ENCODE data around the gene GARIN3. TPM values are rescaled to one million over a fixed set of nuclear protein-coding genes. Genes with fewer than 3 reads are reported as not detected.
A peak's percentile ranks its signal among the peaks of the same experiment; 100 is the strongest.
"Not testable (repeated sequence)": the region's sequence is repeated elsewhere in the genome, so short reads cannot be mapped to it uniquely, and the experiment has no call there.

The GARIN3 gene
- total RNA-seq, 2 experiments from 2014 or later = not detected

DNA sequence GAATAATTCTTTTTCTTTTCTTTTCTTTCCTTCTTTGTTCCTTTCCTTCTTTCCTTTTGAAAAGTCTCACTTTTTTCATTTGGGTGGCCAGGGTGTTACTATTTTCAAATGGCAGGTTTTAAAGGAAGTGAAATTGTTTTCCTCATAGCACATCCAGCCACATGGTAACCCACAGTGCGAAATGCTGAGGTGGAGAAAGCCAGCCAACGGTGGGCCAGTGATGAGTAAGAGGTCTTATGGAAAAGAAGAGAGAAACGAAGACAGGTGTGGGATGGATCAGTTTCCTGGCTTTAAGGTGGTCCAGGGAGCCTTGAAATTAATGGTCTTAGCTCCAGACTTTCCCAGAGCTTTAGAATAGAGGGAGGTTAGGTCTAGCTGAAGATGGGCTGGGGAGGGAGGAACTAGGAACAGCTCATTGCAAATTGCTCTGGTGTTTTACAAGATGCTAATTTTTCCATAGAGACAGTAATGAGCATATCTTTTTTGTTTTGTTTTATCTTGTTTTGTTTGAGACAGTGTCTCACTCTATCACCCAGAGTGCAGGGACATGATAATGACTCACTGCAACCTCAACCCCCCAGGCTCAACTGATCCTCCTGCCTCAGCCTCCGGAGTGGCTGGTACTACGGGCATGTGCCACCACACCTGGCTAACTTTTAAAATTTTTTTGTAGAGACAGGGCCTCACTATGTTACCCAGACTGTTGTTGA is 32.4 kb upstream of the GARIN3 start:
- Mint-ChIP-seq H3K4me1 (peaks cover 94% of the 10 kb centered on the region), H3K36me3 (ENCODE audit: low read depth) (peaks cover 92% of the 10 kb centered on the region), H3K4me3 (peak overlapping the region; percentile 43), H3K9me3 (peaks cover 2% of the 10 kb centered on the region), H3K27me3 (no peaks in the 10 kb centered on the region), H3K27ac (peak overlapping the region; percentile 84)
- no peak for DNase-seq
- CTCF ChIA-PET = interaction anchor here (0.6 to 2.7 kb wide), 6 partner anchors 8 to 31 kb away, joined by 3 to 8 read pairs (median 6); no protein-coding TSS in a partner anchor
- POLR2A ChIA-PET = no interaction called here

DNA sequence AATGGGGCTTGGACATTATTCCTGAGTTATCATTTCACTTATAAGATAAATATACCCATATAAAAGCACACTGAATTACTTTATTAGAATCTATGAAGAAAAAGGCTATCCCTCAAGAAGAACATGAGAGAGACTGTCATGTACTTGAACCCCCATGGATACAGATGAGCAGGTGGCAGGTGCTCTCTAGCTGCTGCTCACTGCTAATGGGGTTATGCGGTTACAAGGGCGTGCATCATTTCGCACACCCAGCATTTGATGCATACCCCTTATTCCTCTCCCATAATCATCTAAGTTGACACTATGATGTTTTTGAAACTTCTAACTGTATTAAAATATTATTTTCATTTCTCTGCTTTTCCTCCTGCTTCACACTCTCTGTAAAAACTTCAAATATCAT is 31.0 kb upstream of the GARIN3 start:
- peaks cover 94% of the 10 kb centered on the region for H3K4me1 Mint-ChIP-seq
- peaks cover 7% of the 10 kb centered on the region for H3K9me3 Mint-ChIP-seq
- DNase-seq = peak; percentile 39
- CTCF ChIA-PET = interaction anchor here (0.7 to 2.7 kb wide), 5 partner anchors 10 to 79 kb away, joined by 3 to 8 read pairs (median 3); partner anchors contain the start of gene ITK
- peaks cover 93% of the 10 kb centered on the region for H3K36me3 Mint-ChIP-seq (ENCODE audit: low read depth)
- peak overlapping the region; percentile 83 for H3K27ac Mint-ChIP-seq
- POLR2A ChIA-PET = no interaction called here
- peak overlapping the region; percentile 31 for H3K4me3 Mint-ChIP-seq
- H3K27me3 Mint-ChIP-seq = no peaks in the 10 kb centered on the region

DNA sequence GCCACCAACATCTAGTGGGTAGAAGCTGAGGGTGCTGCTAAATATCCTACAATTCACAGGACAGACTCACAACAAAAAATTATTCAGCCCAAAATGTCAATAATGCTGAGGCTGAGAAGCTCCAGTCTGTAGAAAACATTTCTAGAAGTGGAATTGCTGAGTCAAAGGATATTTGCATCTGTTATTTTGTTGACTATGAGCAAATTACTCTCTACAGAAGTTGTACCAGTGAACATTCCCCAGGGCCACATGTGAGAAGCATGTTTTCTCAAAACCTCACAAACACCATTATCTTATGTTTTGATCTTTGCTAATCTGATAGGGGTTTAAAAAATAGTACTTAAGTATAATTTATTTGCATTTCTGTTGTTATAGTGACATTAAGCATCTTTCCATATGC is 30.0 kb upstream of the GARIN3 start:
- Mint-ChIP-seq H3K4me3 (peak overlapping the region; percentile 26), H3K27me3 (no peaks in the 10 kb centered on the region)
- no peak for DNase-seq

DNA sequence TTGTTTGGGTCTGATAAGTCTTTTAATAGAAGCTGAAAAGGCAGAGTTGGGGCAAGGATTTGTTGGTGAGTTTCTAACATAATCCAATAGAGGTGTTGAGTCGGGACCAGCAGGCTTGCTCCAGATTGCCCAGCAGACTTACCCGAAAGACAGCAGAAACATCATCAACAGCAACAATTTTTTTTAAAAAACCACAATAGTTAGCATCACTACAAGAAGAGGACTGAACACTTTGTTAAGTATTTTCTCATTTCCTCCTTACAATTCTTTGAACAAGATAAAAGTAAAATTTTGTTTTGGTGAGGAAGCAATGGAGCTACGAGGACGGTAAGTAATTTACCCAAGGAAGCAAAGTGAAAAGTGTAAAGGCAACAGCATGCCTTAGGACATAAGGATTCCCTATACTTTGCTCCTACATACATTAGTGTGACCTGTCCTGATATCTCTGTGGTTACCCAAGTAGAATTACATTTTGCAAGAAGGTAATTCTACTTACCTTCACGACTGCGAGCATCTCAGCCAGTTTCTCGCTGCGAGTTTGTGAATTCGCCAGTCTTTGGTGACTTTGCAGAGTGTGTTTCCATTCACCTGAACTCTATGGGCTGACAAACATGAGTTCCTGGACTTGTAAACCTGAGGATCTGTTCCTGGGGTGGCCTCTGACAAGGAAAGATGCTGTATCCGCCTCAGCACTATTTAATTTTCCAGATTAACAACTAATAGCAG is 27.8 kb upstream of the GARIN3 start:
- Mint-ChIP-seq H3K27me3 (no peaks in the 10 kb centered on the region), H3K27ac (peak overlapping the region; percentile 91), H3K9me3 (peaks cover 7% of the 10 kb centered on the region), H3K4me1 (peaks cover 91% of the 10 kb centered on the region), H3K36me3 (ENCODE audit: low read depth) (peaks cover 88% of the 10 kb centered on the region), H3K4me3 (peak overlapping the region; percentile 65)
- CTCF ChIA-PET = interaction anchor here (0.6 to 1.5 kb wide), 6 partner anchors 9 to 80 kb away, joined by 3 to 6 read pairs (median 4); partner anchors contain the start of gene ITK
- DNase-seq = peak; percentile 52
- POLR2A ChIA-PET = interaction anchor here (0.6 kb wide), 2 partner anchors 32 to 70 kb away, joined by 3 to 6 read pairs; no protein-coding TSS in a partner anchor

More for the DNA sequence above, 30.0 kb upstream of the GARIN3 start:
- H3K36me3 Mint-ChIP-seq (ENCODE audit: low read depth) = peaks cover 91% of the 10 kb centered on the region
- POLR2A ChIA-PET = no interaction called here
- peaks cover 94% of the 10 kb centered on the region for H3K4me1 Mint-ChIP-seq
- CTCF ChIA-PET = interaction anchor here (1.0 to 2.7 kb wide), 4 partner anchors 8 to 80 kb away, joined by 3 to 8 read pairs (median 3); partner anchors contain the start of gene ITK
- H3K9me3 Mint-ChIP-seq = peaks cover 7% of the 10 kb centered on the region
- peak overlapping the region; percentile 78 for H3K27ac Mint-ChIP-seq

DNA sequence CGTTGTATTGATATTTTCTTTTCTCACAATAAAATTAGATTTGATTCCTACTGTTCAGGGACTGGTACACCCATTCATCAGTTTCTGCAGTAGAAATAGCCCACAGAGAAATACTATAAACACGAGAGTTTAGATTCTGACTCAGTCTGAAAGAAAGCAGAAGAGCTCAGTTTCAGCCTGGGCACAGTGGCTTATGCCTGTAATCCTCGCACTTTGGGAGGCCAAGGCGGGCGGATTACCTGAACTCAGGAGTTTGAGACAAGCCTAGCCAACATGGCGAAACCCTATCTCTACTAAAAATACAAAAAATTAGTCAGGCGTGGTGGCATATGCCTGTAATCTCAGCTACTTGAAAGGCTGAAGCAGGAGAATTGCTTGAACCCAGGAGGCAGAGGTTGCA is 23.2 kb upstream of the GARIN3 start:
- Mint-ChIP-seq H3K9me3 (peaks cover 5% of the 10 kb centered on the region), H3K4me3 (peak overlapping the region; percentile 97), H3K36me3 (ENCODE audit: low read depth) (peaks cover 89% of the 10 kb centered on the region), H3K27ac (peak overlapping the region; percentile 74), H3K27me3 (no peaks in the 10 kb centered on the region), H3K4me1 (peaks cover 85% of the 10 kb centered on the region)
- ChIA-PET CTCF (interaction anchor here (0.6 to 3.0 kb wide), 13 partner anchors 10 to 530 kb away, joined by 3 to 16 read pairs (median 3); no protein-coding TSS in a partner anchor), POLR2A (interaction anchor here (1.5 kb wide), 1 partner anchor 9 kb away, joined by 7 read pairs; the partner anchor contains the start of gene ITK)
- no peak for DNase-seq

DNA sequence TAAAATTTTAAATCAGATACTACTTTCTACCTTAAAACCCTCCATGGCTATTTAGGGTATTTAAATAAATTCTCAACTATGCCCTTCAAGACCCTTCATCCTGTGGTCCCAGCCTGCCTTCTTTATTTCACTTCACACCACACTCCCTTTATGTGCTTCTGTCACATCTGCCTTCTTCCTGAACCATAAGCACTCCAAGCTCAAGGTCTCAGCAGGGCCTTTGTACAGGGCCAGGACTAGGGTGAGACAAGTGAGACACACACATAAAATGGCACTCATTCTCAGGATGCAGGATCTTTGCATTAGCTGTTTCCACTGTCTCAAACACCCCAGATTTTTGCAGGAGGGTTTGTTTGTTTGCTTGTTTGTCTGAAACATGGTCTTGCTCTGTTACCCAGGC is 22.2 kb upstream of the GARIN3 start:
- Mint-ChIP-seq H3K27me3 (no peaks in the 10 kb centered on the region), H3K27ac (peak overlapping the region; percentile 74), H3K36me3 (ENCODE audit: low read depth) (peaks cover 90% of the 10 kb centered on the region), H3K4me3 (peak overlapping the region; percentile 97), H3K4me1 (peaks cover 75% of the 10 kb centered on the region), H3K9me3 (peaks cover 5% of the 10 kb centered on the region)
- POLR2A ChIA-PET = interaction anchor here (0.6 to 1.9 kb wide), 2 partner anchors 45 to 46 kb away, joined by 3 to 4 read pairs; partner anchors contain the start of gene MED7
- DNase-seq = no peak
- CTCF ChIA-PET = interaction anchor here (0.6 to 1.9 kb wide), 6 partner anchors 9 to 340 kb away, joined by 3 to 8 read pairs (median 4); no protein-coding TSS in a partner anchor

DNA sequence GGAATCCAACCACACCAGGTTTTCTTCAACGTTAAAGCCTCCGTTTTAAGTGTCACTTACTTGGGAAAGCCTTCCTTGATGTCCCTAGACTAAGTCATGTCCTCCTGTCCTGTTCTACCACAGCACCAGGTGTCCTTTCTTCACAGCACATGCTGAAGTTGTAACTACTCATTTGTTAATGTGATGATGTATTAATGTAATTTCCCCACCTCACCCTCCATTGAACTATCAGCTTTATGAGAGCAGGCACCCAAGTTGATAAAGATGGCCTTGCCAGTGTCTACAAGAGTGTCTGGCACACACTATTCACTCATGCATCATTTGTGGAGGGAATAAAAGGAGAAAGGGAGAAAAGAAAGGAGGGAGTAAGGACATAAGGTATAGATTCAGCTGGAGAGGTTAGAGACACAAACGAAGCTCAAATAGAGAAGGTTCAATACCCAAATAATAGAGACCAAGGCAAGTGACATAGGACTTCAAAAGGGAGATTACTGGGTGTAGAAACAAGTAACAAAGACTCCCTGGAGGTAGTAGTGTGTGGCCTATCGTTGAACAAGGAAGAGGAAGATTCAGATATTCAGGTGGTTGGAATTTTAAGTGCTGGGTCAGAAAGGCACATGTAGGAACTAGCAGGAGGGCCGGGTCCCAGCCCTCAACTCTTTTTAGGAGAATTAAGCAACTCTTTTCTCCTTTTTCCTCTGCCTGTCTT is 21.1 kb upstream of the GARIN3 start:
- Mint-ChIP-seq H3K4me3 (peak overlapping the region; percentile 97), H3K27ac (peak overlapping the region; percentile 74), H3K27me3 (no peaks in the 10 kb centered on the region), H3K4me1 (peaks cover 65% of the 10 kb centered on the region), H3K9me3 (no peaks in the 10 kb centered on the region), H3K36me3 (ENCODE audit: low read depth) (peaks cover 88% of the 10 kb centered on the region)
- ChIA-PET CTCF (interaction anchor here (0.6 to 1.9 kb wide), 8 partner anchors 10 to 164 kb away, joined by 3 to 8 read pairs (median 3); no protein-coding TSS in a partner anchor), POLR2A (interaction anchor here (0.6 to 1.9 kb wide), 3 partner anchors 16 to 64 kb away, joined by 3 to 4 read pairs (median 3); partner anchors contain the start of gene MED7)
- DNase-seq = no peak

DNA sequence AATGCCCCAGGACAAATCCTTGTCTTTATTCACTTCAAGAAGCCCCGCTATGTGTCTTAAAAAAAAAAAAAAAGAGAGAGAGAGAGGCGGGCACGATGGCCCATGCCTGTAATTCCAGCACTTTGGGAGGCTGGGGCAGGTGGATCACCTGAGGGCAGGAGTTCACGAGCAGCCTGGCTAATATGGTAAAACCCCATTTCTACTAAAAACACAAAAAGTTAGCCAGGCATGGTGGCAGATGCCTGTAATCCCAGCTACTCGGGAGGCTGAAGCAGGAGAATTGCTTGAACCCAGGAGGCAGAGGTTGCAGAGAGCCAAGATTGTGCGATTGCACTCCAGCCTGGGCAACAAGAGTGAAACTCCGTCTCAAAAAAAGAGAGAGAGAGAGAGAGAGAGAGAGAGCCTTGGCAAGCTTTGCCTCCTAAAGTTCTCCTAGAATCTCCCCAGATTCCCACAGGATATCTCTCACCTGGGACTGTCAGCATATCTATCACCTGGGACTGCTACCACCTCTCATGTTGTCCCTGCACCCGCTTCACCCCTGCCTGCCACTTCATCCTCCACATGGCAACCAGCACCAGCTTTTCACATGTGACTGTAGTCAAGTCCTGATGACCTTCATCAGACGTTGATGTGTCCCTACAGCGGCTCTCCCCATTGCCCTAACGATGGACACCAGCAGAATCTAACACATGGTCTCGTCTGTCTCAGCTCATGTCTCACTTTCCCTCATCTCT is 20.4 kb upstream of the GARIN3 start:
- H3K36me3 Mint-ChIP-seq (ENCODE audit: low read depth) = peaks cover 89% of the 10 kb centered on the region
- ChIA-PET CTCF (interaction anchor here (1.0 to 1.9 kb wide), 6 partner anchors 11 to 126 kb away, joined by 3 to 8 read pairs (median 3); no protein-coding TSS in a partner anchor), POLR2A (interaction anchor here (0.6 to 1.9 kb wide), 3 partner anchors 16 to 64 kb away, joined by 3 to 4 read pairs (median 3); partner anchors contain the start of gene MED7)
- H3K4me3 Mint-ChIP-seq = peak overlapping the region; percentile 97
- H3K27ac Mint-ChIP-seq = peak overlapping the region; percentile 74
- no peaks in the 10 kb centered on the region for H3K27me3 Mint-ChIP-seq
- H3K9me3 Mint-ChIP-seq = no peaks in the 10 kb centered on the region
- peaks cover 59% of the 10 kb centered on the region for H3K4me1 Mint-ChIP-seq
- no peak for DNase-seq

DNA sequence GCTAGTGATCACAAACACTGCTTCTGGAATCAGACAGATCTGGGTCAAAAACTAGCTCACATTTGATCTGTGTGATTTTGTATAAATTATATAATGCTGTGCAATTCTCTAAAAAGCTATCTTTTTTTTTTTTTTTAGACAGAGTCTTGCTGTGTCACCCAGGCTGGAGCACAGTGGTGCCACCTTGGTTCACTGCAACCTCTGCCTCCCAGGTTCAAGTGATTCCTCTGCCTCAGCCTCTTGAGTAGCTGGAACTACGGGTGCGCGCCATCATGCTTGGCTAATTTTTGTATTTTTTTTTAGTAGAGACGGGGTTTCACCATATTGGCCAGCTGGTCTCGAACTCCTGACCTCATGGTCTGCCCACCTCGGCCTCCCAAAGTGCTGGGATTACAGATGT is 19.1 kb upstream of the GARIN3 start:
- POLR2A ChIA-PET = interaction anchor here (0.6 to 1.2 kb wide), 2 partner anchors 29 to 83 kb away, joined by 4 to 7 read pairs; no protein-coding TSS in a partner anchor
- not testable (repeated sequence) for H3K9me3 Mint-ChIP-seq, DNase-seq, H3K27me3 Mint-ChIP-seq
- H3K4me3 Mint-ChIP-seq = peak overlapping the region; percentile 97
- peaks cover 85% of the 10 kb centered on the region for H3K36me3 Mint-ChIP-seq (ENCODE audit: low read depth)
- CTCF ChIA-PET = interaction anchor here (0.6 to 2.4 kb wide), 8 partner anchors 13 to 449 kb away, joined by 3 to 9 read pairs (median 3); no protein-coding TSS in a partner anchor
- peaks cover 52% of the 10 kb centered on the region for H3K4me1 Mint-ChIP-seq
- peak overlapping the region; percentile 69 for H3K27ac Mint-ChIP-seq

DNA sequence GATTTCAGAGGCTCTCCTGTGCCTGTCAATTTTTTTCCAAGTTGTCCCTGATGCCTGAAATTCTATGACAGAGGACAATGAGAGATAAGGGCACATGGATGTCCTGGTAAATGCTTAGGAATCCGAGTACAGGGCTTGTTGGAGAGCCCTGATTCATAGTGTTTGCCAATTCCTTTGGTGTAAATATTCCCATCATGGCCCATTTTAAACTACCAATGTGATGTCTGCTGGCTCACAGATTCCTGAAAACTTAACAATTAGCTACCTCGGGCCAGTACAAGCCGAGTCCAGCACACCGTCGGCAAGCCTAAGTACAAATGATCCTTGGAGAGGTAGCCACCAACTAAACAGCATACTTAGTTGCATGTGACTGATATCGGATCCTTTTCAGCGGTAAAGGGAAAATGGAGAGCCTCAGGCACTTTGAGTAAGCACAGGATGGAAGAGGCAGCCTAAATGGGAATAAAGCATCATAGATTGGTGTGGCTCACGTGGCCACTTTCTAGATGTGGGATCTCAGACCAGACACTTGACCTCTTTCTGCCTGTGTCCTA is 18.1 kb upstream of the GARIN3 start:
- no peak for DNase-seq
- H3K27ac Mint-ChIP-seq = peak overlapping the region; percentile 83
- H3K4me3 Mint-ChIP-seq = peak overlapping the region; percentile 97
- peaks cover 52% of the 10 kb centered on the region for H3K4me1 Mint-ChIP-seq
- no peaks in the 10 kb centered on the region for H3K9me3 Mint-ChIP-seq
- CTCF ChIA-PET = interaction anchor here (0.5 to 2.4 kb wide), 4 partner anchors 33 to 195 kb away, joined by 3 to 9 read pairs (median 4); no protein-coding TSS in a partner anchor
- peaks cover 78% of the 10 kb centered on the region for H3K36me3 Mint-ChIP-seq (ENCODE audit: low read depth)
- no peaks in the 10 kb centered on the region for H3K27me3 Mint-ChIP-seq
- POLR2A ChIA-PET = interaction anchor here (0.6 to 1.2 kb wide), 3 partner anchors 28 to 257 kb away, joined by 4 to 5 read pairs (median 4); partner anchors contain the start of gene MED7
